GM18951 (cell line): ENCODE results near the gene CADPS2.

Experiments
- POLR2A ChIP-seq: IDR thresholded peaks from 4 replicates; pipeline ENCODE4 v1.6.1; 2011; ENCODE audit warnings: mild to moderate bottlenecking; ENCODE audit not compliant: insufficient read length, insufficient read depth; ENCODE audit errors: extremely low read depth
- in situ Hi-C: fragments of 300-500 bp; cut with MboI; formaldehyde crosslinking; loops from one replicate; pipeline ENCODE4 v1.12.0; 2022; ENCODE audit warnings: low sequenced_read_pairs, mixed read lengths, inconsistent platforms; ENCODE audit not compliant: unreplicated experiment

CADPS2 gene

GRCh38 chr7:122412883-122413282, 473.4 kb downstream of the CADPS2 start:
- in situ Hi-C loops: no loop called here

GRCh38 chr7:122412441-122412840, 473.8 kb downstream of the CADPS2 start:
- in situ Hi-C loops: no loop called here
- no peak for TF ChIP-seq POLR2A

More at GRCh38 chr7:122412883-122413282, 473.4 kb downstream of the CADPS2 start:
- TF ChIP-seq POLR2A: no peak

- in situ Hi-C loops: no loop called here
- TF ChIP-seq POLR2A: no peak
These were observed 479.1 kb downstream of the CADPS2 start for GRCh38 chr7:122407195-122407594.

DNA sequence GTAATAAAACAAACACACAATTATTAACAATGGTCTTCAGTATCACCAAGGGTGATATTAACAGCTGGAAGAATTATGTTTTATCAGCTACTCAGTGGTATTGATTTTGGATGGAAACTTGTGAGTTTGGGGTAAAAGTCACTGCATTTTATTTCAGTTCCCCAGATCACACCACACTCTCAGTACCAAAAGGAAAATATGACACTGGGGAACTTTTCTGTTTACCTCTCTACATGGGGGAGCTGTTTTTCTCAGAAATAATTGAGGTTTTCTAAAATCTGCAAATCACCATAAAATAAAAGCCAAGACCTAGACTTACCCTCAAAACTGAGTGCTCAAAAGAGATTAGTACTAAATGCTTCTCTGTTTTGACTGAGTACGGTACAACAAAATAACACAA, 483.1 kb downstream of the CADPS2 start:
- in situ Hi-C loops: no loop called here
- TF ChIP-seq POLR2A: no peak

- TF ChIP-seq POLR2A: no peak
These were observed 484.0 kb downstream of the CADPS2 start for GRCh38 chr7:122402235-122402634.

GRCh38 chr7:122397381-122397780, 488.9 kb downstream of the CADPS2 start:
- in situ Hi-C loops: no loop called here
- TF ChIP-seq POLR2A: no peak

More at GRCh38 chr7:122402235-122402634, 484.0 kb downstream of the CADPS2 start:
- in situ Hi-C loops: no loop called here

GRCh38 chr7:122394512-122394911, 491.7 kb downstream of the CADPS2 start:
- in situ Hi-C loops: no loop called here
- no peak for TF ChIP-seq POLR2A

DNA sequence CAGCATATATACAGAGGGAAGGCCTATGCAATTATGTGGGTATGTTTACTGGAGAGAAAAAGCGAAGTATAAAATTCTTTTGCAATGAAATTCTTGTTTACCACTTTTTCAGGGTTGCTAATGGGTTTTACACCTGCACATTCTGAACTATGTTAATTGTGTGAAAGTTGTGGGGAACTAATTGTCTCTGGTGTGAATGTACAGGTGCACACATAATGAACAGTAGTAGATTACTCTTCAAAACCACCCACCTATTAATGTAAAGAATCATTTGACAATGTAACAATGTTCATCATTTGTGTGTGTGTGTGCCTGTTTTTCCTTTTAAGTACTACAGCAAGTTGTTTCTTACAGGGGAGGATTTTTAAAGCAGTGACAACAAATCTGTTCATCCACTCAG, 501.7 kb downstream of the CADPS2 start:
- TF ChIP-seq POLR2A: no peak
- in situ Hi-C loops: no loop called here

GRCh38 chr7:122383934-122384333, 502.3 kb downstream of the CADPS2 start:
- no peak for TF ChIP-seq POLR2A
- in situ Hi-C loops: no loop called here

GRCh38 chr7:122380992-122381391, 505.3 kb downstream of the CADPS2 start:
- in situ Hi-C loops: no loop called here
- TF ChIP-seq POLR2A: no peak

GRCh38 chr7:122379491-122379890, 506.8 kb downstream of the CADPS2 start:
- in situ Hi-C loops: no loop called here
- TF ChIP-seq POLR2A: no peak

DNA sequence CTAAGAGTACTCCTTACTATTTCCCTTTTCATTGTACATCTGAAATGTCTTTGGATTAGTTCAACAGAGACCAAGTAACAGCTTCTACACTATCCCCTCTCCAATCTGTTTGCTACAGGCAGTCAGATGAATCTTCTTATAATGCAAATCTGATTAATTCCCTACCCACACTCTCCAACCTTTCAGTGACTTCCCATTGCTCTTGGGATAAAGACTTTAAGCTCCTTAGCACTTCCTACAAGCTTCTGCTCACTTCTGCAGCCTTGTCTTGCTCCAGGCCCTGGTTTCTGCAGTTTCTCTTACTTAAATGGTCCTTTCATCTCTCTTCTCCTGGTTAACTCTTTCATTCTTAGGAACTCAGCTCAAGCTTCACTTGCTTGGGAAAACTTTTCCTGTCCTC, 516.5 kb downstream of the CADPS2 start:
- no peak for TF ChIP-seq POLR2A
- in situ Hi-C loops: no loop called here

GRCh38 chr7:122364761-122365280, 521.4 kb downstream of the CADPS2 start:
- in situ Hi-C loops: no loop called here

GRCh38 chr7:122363144-122363543, 523.1 kb downstream of the CADPS2 start:
- in situ Hi-C loops: no loop called here
- TF ChIP-seq POLR2A: no peak

More at GRCh38 chr7:122364761-122365280, 521.4 kb downstream of the CADPS2 start:
- no peak for TF ChIP-seq POLR2A

DNA sequence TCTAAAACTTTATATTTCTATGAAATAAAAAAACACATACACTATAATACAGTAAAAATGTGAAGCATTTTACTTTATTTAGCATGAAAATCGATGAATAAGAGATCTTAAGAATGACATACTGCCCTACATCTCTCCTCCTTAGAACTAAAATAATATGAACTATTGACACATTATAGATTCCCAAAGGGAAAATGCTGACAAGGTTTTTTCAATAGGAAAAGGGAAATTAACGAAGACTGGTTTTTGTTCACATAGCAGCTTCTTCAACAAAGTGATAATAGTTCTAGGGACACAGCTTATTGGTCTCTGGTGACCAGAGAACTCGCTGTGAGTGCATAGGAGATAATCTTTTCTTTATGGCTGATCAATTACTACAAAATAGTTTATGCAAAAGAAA, 523.8 kb downstream of the CADPS2 start:
- no peak for TF ChIP-seq POLR2A
- in situ Hi-C loops: no loop called here
